22Rv1 (cell line): ENCODE data around the gene SYNE2.

Source experiments
- ZFX ChIP-seq: fragments of 450-650 bp; IDR thresholded peaks from 2 replicates; pipeline ENCODE4 v1.6.1; 2017; ENCODE audit warnings: antibody characterized with exemption, borderline replicate concordance
- TF ChIP-seq, protein P1 (sequence below): fragments of 450-650 bp; IDR thresholded peaks from 2 replicates; pipeline ENCODE4 v1.5.1; 2017; ENCODE audit warnings: mild to moderate bottlenecking

- TF ChIP-seq, protein P1, sequence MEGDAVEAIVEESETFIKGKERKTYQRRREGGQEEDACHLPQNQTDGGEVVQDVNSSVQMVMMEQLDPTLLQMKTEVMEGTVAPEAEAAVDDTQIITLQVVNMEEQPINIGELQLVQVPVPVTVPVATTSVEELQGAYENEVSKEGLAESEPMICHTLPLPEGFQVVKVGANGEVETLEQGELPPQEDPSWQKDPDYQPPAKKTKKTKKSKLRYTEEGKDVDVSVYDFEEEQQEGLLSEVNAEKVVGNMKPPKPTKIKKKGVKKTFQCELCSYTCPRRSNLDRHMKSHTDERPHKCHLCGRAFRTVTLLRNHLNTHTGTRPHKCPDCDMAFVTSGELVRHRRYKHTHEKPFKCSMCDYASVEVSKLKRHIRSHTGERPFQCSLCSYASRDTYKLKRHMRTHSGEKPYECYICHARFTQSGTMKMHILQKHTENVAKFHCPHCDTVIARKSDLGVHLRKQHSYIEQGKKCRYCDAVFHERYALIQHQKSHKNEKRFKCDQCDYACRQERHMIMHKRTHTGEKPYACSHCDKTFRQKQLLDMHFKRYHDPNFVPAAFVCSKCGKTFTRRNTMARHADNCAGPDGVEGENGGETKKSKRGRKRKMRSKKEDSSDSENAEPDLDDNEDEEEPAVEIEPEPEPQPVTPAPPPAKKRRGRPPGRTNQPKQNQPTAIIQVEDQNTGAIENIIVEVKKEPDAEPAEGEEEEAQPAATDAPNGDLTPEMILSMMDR, result no peak
- TF ChIP-seq ZFX, result no peak
Measured at GRCh38 chr14:63893701-63894458, 41.1 kb downstream of the SYNE2 start.
